NCI-H524 (cell line): ENCODE data around the gene KANSL1L.
A peak's percentile ranks its signal among the peaks of the same experiment; 100 is the strongest.
"Not testable (repeated sequence)": the region's sequence is repeated elsewhere in the genome, so short reads cannot be mapped to it uniquely, and the experiment has no call there.

Experiments used
- DNase-seq, 2 experiments: peaks; one replicate each; lab custom pipeline; 2025; lab: John Stamatoyannopoulos, UW

Gene KANSL1L

DNA sequence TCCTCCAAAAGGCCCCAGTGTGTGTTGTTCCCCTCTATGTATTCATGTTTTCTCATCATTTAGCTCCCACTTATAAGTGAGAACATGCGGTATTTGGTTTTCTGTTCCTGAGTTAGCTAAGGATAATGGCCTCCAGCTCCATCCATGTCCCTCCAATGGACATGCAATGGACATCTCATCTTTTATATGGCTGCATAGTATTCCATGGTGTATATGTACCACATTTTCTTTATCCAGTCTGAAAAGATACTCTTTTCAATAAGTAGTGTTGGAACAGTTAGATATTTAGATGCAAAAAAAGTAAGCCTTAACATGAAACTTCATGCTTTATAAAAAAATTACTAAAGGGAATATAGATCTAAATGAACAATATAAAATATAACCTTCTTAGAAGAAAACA lies 5.9 kb upstream of the KANSL1L start:
- not testable (repeated sequence) for DNase-seq

- DNase-seq = no peak
Observed at GRCh38 chr2:210174086-210174485, 2.9 kb upstream of the KANSL1L start.

DNA sequence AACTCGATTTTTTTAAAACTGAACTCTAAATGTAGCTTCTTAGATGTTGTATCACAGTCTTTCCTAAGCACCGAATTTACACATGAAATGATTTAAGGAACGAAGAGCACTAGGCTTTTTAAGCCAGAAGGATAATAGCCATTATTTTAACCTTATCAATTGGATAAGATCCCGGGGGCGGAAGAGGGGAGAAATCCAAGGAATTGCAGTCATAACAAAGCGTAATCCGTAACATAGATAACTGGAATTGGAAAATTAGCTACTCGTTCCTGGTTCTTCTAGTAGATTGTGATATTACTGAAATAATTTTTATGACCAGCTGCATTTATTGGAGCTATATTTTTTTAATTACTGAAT lies 988 bp upstream of the KANSL1L start:
- peak in 1 of 2 experiments; percentile 51 for DNase-seq

DNA sequence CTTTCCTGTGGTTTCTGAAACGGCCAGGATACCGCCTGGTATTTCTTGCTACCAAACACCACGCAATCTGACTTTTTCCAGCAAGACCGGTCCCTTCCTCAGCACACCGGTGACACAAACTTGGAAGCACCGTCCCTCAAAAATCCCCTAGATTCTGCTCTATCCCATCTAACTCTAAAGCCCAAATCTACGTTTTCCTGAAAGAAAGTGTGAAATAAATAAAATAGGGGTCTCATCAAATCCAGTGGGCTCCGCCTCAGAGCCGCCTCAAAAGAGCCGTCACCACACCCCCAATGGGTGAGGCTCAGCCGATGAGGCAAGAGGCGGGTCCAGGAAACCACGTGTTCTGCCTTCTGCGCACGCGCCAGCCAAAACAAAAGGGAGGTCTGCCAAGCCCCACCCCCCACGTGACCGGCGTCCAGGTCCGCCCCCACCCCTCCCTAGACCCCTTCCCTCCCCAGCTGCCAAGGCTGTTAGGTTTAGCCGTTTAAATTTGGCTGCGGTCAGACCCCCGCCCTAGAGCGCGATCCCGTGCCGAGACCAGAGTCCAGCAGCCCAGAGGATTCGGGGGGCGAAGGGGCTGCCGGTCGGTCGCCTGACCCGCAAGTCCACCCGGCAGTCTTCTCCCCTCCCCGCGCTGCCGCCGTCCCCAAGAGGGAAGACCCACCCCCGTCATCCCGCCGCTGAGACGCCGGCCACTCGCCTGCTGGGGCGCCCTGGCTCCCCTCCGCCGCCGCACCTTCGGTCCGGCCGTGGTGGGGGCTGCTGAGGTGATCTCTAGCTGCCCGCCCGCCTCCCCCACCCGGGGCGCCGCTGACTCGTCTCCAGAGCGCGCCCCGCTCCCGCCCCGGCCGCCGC lies 534 bp downstream of the KANSL1L start:
- peak; percentile 92 to 93 for DNase-seq

- DNase-seq = no peak
Observed at GRCh38 chr2:210170196-210170445, 1.1 kb downstream of the KANSL1L start.

DNA sequence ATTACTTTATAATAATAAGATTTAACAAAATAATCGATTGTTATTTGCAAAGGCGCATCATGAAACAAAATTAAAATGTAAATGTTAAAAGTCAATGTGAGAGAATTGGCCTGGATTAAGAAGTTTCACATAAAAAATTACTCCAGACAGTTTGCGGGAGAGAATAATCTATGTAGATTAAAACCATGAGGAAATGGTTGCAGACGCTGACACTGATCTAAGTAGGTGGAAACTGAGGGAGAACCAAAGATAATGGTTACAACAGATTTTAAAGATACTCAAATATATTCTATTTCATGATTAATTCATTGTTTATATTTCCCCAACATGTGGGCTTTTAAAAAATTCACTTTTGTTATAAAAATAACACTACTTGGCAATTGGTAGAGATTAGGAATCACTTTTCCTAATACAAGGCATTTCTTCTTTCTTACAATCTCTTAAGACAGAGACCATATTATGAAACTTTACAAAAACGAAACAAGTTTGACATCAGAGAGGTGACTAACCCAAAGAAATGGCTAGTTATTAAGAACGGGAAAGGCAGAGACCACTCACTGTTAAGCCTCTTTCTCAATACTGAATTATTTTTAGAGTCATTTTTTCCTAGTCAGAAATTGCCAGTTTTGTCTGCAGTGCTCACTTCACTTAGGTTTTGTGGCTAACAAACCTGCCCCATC lies 1.6 kb downstream of the KANSL1L start:
- peak in 1 of 2 experiments; percentile 2 for DNase-seq

DNA sequence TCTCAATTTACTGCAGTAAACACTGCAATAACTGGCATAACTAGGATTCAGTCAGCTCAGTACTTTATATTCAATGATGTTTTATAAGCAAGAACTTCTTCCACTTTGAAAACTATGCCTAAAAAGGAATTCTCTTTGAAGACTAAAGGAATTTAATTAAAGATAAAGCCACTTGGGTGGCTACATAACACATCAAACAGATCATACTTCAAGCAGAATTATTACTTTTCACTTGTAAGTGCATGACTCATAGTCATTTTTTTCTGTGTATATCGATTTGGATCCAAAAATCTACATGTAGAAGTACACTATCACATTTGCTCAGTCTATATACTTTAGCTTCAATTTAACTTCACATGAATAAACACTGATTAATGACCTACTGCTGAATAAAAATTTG lies 4.0 kb downstream of the KANSL1L start:
- no peak for DNase-seq

DNA sequence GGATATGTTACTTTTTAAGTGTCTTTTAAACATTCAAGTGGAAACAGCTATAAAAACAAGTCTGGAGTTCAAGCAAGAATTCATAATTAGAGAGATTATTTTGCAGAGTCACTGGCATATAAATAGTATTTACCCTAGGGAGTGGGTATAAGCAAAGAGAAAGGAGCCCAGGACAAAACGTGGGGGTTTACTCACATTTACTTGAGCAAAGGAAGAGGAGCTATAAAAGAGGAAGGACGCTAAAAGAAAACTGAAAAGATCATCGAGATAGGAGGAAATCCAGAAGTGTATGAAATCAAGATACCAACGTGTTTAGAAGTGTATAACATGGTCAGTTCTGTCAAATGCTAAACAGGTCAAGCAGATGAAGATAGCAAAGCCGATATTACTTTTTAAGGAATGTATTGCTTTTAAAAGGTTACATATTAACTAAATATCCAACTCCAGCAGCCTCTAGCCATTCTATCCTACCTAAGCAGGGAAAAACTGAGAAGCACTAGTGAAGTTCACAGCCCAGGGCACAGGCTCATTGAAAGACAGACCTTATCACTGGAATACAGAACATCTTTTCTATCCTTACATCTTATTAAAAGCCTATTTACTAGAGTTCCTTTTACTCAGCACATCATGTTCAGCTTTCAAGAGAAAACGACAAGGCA lies 8.6 kb downstream of the KANSL1L start:
- DNase-seq = no peak

DNA sequence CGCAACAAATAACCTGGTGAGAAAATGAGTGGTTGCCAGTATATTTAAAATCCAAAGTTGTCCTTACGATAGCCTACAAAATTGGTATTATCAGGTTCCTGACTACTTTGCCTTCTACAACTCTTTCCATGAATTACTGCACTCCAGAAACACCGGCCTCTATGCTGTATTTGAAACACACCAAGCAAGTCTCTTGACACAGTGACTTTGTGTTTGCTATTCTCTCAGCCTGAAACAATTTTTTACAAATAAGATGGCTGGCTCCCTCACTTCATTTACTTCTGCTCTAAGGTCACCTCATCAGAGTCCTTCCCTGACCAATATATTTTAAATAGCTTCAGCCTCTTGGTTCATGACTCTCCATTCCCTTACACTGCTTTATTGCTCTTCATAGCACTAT lies 12.2 kb downstream of the KANSL1L start:
- no peak for DNase-seq

- DNase-seq = peak; percentile 42 to 86
Observed at GRCh38 chr2:210158236-210158635, 13.0 kb downstream of the KANSL1L start.

GRCh38 chr2:210157526-210157925 lies 13.7 kb downstream of the KANSL1L start:
- DNase-seq = peak in 1 of 2 experiments; percentile 24

DNA sequence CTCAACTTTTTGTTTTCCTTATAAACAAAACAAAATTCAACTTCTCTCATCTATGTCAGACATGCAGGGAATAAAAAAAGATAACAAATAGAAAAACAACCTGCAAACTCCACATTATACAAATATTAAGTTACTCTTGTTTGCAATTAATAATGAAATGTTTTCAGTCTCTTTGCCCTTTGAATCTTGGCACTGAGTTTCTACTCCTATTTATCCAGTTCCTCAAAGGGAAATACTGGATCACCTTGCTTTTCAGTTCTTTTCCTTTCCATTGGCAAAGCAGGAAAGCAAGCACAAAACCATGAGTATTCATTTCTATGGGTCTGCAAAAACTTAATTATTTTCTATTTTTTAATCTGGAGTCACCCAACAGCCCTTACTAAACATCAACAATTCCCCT lies 23.6 kb downstream of the KANSL1L start:
- DNase-seq = no peak

GRCh38 chr2:210132239-210132638 lies 39.0 kb downstream of the KANSL1L start:
- no peak for DNase-seq

- no peak for DNase-seq
Observed at GRCh38 chr2:210128961-210129360, 42.2 kb downstream of the KANSL1L start.

- DNase-seq = no peak
Observed at GRCh38 chr2:210113614-210114235, 57.5 kb downstream of the KANSL1L start.

DNA sequence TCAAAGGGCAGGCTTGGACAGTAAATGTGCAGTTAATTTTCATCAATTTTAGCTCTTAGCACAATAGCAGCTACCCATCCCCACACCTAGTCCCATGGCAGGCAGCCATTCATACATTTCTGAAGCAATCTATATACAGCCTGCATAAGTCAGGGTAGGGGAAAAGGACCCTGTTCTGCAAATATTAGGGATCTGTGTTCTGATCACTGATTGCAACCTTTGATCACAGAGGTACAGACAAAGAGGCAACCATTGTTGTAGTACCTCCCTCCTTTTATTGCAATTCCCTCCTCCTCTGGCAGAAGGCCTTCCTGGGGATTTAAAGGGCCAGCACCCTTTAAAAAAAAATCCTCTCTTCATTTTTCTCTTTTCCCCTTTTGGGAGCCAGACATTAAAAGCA lies 58.3 kb downstream of the KANSL1L start:
- no peak for DNase-seq

GRCh38 chr2:210099940-210100339 lies 71.3 kb downstream of the KANSL1L start:
- DNase-seq = no peak

DNA sequence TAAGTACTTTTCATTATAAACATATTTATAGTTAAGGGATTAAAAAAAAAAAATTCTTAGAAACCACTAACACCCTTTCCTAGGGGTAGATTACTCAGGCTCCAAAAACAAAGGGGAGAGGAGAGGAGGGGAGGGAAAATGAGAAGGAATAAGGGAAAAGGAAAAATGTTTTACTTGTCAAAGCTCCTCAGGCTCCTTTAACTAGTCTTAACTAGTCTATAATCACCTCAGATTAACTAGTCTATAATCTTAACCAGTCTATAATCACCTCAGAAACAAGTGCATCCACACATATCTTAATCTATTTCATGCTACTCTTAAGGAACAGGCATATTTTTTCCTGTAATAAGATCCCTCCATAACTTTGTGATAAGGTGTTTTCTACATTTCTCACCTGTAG lies 76.4 kb downstream of the KANSL1L start:
- DNase-seq = no peak

GRCh38 chr2:210092791-210093190 lies 78.4 kb downstream of the KANSL1L start:
- no peak for DNase-seq

- no peak for DNase-seq
Observed at GRCh38 chr2:210086930-210087329, 84.3 kb downstream of the KANSL1L start.

DNA sequence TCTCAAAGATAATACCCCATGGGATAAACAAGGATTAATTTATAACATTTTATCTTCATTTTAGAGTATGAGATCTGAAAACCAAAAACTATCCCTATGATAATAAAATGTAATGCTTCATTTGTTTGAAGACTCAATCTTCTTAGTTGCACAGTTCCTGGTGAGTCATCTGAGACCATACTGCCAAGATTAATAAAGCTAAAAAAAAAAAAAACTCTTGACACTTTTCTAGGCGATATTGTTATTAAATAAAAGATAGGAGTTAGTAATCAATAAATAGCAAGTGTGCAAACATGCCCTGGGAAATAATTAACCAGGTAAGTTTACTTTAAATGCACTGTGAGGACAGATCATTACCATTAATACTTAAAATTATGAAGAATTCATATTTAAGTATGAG lies 84.9 kb downstream of the KANSL1L start:
- no peak for DNase-seq

- peak in 1 of 2 experiments; percentile 20 for DNase-seq
Observed at GRCh38 chr2:210072922-210073509, 98.2 kb downstream of the KANSL1L start.
